Activated B cell treated with CpG ODN at 0.5 μM for 24 hours (primary cell): ENCODE results near the gene ZCCHC17. TPM values are rescaled to one million over a fixed set of nuclear protein-coding genes. Genes with fewer than 3 reads are reported as not detected.

Source experiments
- ATAC-seq: fragments of 200-7000 bp; cut with Tn5 transposase; one replicate; pipeline ENCODE4 v1.10.0; 2021; ENCODE audit warnings: low read depth, mild to moderate bottlenecking, moderate library complexity
- CTCF ChIA-PET: fragments of 350-600 bp; sonication (Branson Sonifier 250); formaldehyde crosslinking; loops from one replicate; lab custom pipeline; 2021; ENCODE audit warnings: antibody characterized with exemption; lab: Charles Lee
- POLR2A ChIA-PET: fragments of 350-600 bp; sonication (Branson Sonifier 250); formaldehyde crosslinking; loops from one replicate; lab custom pipeline; 2021; ENCODE audit warnings: antibody characterized with exemption; lab: Charles Lee
- DNase-seq: peaks from one replicate; pipeline ENCODE4 v3.0.0; 2022
- H3K27ac Mint-ChIP-seq: one replicate; pipeline ENCODE4 v1.8.0; 2020; ENCODE audit warnings: mixed read lengths
- H3K27me3 Mint-ChIP-seq: one replicate; pipeline ENCODE4 v1.8.0; 2021; ENCODE audit warnings: mixed read lengths
- H3K36me3 Mint-ChIP-seq: one replicate; pipeline ENCODE4 v1.8.0; 2021; ENCODE audit warnings: low read depth, mixed read lengths
- H3K4me1 Mint-ChIP-seq: one replicate; pipeline ENCODE4 v1.8.0; 2021; ENCODE audit warnings: mixed read lengths
- H3K4me3 Mint-ChIP-seq: one replicate; pipeline ENCODE4 v1.8.0; 2020; ENCODE audit warnings: mild to moderate bottlenecking, mixed read lengths
- H3K9me3 Mint-ChIP-seq: one replicate; pipeline ENCODE4 v1.8.0; 2020; ENCODE audit warnings: mixed read lengths
- CTCF ChIP-seq: fragments of 200-600 bp; IDR thresholded peaks from one replicate; pipeline ENCODE4 v1.8.0; 2022; ENCODE audit warnings: antibody characterized with exemption, mild to moderate bottlenecking
- intact Hi-C: fragments of 100-400 bp; cut with micrococcal nuclease; formaldehyde crosslinking; loops from one replicate; pipeline ENCODE4 v1.15.1; 2024
- total RNA-seq: library from RNA; stranded (reverse); gene quantifications from 2 replicates; pipeline ENCODE4 v1.2.3, GENCODE V29; 2022

The ZCCHC17 gene
- total RNA-seq, 1 donor from 2014 or later: 19.5 TPM

- H3K27ac Mint-ChIP-seq: no peak overlapping the region
- no peaks in the 10 kb centered on the region for H3K4me1 Mint-ChIP-seq
- DNase-seq (no peak), ATAC-seq (no peak)
- no peaks in the 10 kb centered on the region for H3K9me3 Mint-ChIP-seq
- intact Hi-C loops: no loop called here
- ChIA-PET CTCF (no interaction called here), POLR2A (no interaction called here)
- H3K4me3 Mint-ChIP-seq: no peak overlapping the region
- no peaks in the 10 kb centered on the region for H3K27me3 Mint-ChIP-seq
- H3K36me3 Mint-ChIP-seq: no peaks in the 10 kb centered on the region
- no peak for TF ChIP-seq CTCF
Observed at GRCh38 chr1:31401241-31401640, 104.4 kb downstream of the ZCCHC17 start.

GRCh38 chr1:31405578-31406245 is 108.9 kb downstream of the ZCCHC17 start:
- ChIA-PET POLR2A (interaction anchor here (0.6 to 0.7 kb wide), 2 partner anchors 234 to 473 kb away, joined by 3 read pairs; no protein-coding TSS in a partner anchor), CTCF (interaction anchor here (1.2 to 1.9 kb wide), 2 partner anchors 11 to 222 kb away, joined by 3 to 7 read pairs; no protein-coding TSS in a partner anchor)
- Mint-ChIP-seq H3K4me1 (no peaks in the 10 kb centered on the region), H3K27me3 (peaks cover 15% of the 10 kb centered on the region), H3K36me3 (no peaks in the 10 kb centered on the region), H3K27ac (no peak overlapping the region), H3K4me3 (no peak overlapping the region), H3K9me3 (no peaks in the 10 kb centered on the region)
- no peak for TF ChIP-seq CTCF
- intact Hi-C loops: no loop called here
- ATAC-seq: no peak
- DNase-seq: no peak

- CTCF ChIA-PET: no interaction called here
- DNase-seq (no peak), ATAC-seq (no peak)
- no peak for TF ChIP-seq CTCF
- POLR2A ChIA-PET: no interaction called here
- H3K4me3 Mint-ChIP-seq: no peak overlapping the region
- no peak overlapping the region for H3K27ac Mint-ChIP-seq
- peaks cover 27% of the 10 kb centered on the region for H3K27me3 Mint-ChIP-seq
- intact Hi-C loops: no loop called here
- no peaks in the 10 kb centered on the region for H3K36me3 Mint-ChIP-seq
- H3K4me1 Mint-ChIP-seq: no peaks in the 10 kb centered on the region
- H3K9me3 Mint-ChIP-seq: no peaks in the 10 kb centered on the region
Observed at GRCh38 chr1:31407029-31407626, 110.3 kb downstream of the ZCCHC17 start.

- H3K27ac Mint-ChIP-seq: no peak overlapping the region
- TF ChIP-seq CTCF: no peak
- POLR2A ChIA-PET: no interaction called here
- peaks cover 34% of the 10 kb centered on the region for H3K27me3 Mint-ChIP-seq
- no peak for ATAC-seq
- CTCF ChIA-PET: interaction anchor here (1.7 kb wide), 1 partner anchor 14 kb away, joined by 7 read pairs; no protein-coding TSS in a partner anchor
- no peak for DNase-seq
- H3K36me3 Mint-ChIP-seq: no peaks in the 10 kb centered on the region
- H3K4me1 Mint-ChIP-seq: peaks cover 9% of the 10 kb centered on the region
- H3K4me3 Mint-ChIP-seq: no peak overlapping the region
- H3K9me3 Mint-ChIP-seq: no peaks in the 10 kb centered on the region
- intact Hi-C loops: no loop called here
Observed at GRCh38 chr1:31408788-31409318, 112.0 kb downstream of the ZCCHC17 start.
